ENCODE data around the gene ZNF846. TPM values are rescaled to one million over a fixed set of nuclear protein-coding genes. Genes with fewer than 3 reads are reported as not detected.

The ZNF846 gene
- 2.2 and 2.4 TPM in 2 replicates for total RNA-seq (2013; cell fraction: nucleolus; rRNA removed)
- total RNA-seq (2014; rRNA removed) (1.3 and 1.8 TPM in 2 replicates), total RNA-seq (2014; rRNA removed; fragmentation: Illumina TruSeq; extraction: Trizol) (1.5 and 1.7 TPM in 2 replicates), total RNA-seq (2021) (1.5 and 2.1 TPM in 2 replicates), polyA plus RNA-seq (2011; rRNA removed) (1.2 and 1.6 TPM in 2 replicates), polyA plus RNA-seq (2014; fragmentation: Illumina TruSeq; extraction: Trizol) (1.5 and 1.6 TPM in 2 replicates), polyA plus RNA-seq (2014; fragmentation: Nextera tagmentation; extraction: Ambion mirVana) (1 to 10 TPM in 1 of 2 experiments, under 1 TPM in 1; 0.64 to 1.2 TPM), polyA plus RNA-seq (2014; rRNA removed) (2.6 and 4.1 TPM in 2 replicates), polyA plus RNA-seq (2016; fragmentation: Nextera tagmentation; extraction: Ambion mirVana) (1 to 10 TPM; 1.2 to 1.7 TPM), polyA minus RNA-seq (2011; rRNA and poly(A)+ RNA removed) (0.41 and 0.59 TPM in 2 replicates), Bru-seq, nascent RNA (percentile 31 among the genes with signal in this experiment), BruChase-seq, experiment 1, labeled RNA remaining after a 6-hour chase (percentile 36 among the genes with signal in this experiment), BruChase-seq, experiment 2, labeled RNA remaining after a 2-hour chase (percentile 34 among the genes with signal in this experiment)
- polyA plus RNA-seq (2011; ENCODE audit: low read depth), result 1.7 TPM
- polyA plus RNA-seq (2011; cell fraction: cytosol; rRNA removed), result 0.23 and 0.52 TPM in 2 replicates
- 1.1 TPM in 2 replicates for polyA plus RNA-seq (2011; cell fraction: nucleus; rRNA removed)
- 3.0 TPM in 2 replicates for polyA plus RNA-seq (2012)
- polyA minus RNA-seq (2011; cell fraction: cytosol; rRNA and poly(A)+ RNA removed), result not detected in 2 replicates
- 0.73 and 1.9 TPM in 2 replicates for polyA minus RNA-seq (2011; cell fraction: nucleus; rRNA and poly(A)+ RNA removed)
- long read RNA-seq, experiment 1, result 0 reads
- long read RNA-seq, experiment 2, partial matches to known transcripts, result 0 of 1 reads
- long read RNA-seq, experiment 2, other reads (novel, unspliced or antisense), result 1 of 1 reads

- H3K79me2 ChIP-seq (ENCODE audit: control insufficient read depth, insufficient read depth, low read length), result no peaks in the 10 kb centered on the region
- SMC1A ChIA-PET (ENCODE audit: uncharacterized antibody, unreplicated experiment), result interaction anchor here (1.2 kb wide), 1 partner anchor 475 kb away, joined by 3 read pairs; no protein-coding TSS in a partner anchor
- no TSS peak for BruUV-seq (replicated peaks)
- intact Hi-C loops (cut with micrococcal nuclease; ENCODE audit: unreplicated experiment) (no loop called here), in situ Hi-C loops (cut with MboI) (no loop called here)
- peak within 1 kb of the TSS; percentile 88 for H3K9ac ChIP-seq (ENCODE audit: control insufficient read depth, insufficient read depth, low read length)
- POLR2A ChIA-PET, result interaction anchor here (1.1 kb wide), 1 partner anchor 143 kb away, joined by 3 read pairs; no protein-coding TSS in a partner anchor
- H3K4me1 ChIP-seq (ENCODE audit: control insufficient read depth, insufficient read depth, low read length), result no peaks in the 10 kb centered on the region
- H3K27ac ChIP-seq (ENCODE audit: control insufficient read depth, insufficient read depth), result peak within 1 kb of the TSS; percentile 96
- peak within 1 kb of the TSS; percentile 99 for H2AFZ ChIP-seq (ENCODE audit: control insufficient read depth, low read depth, low read length)
- CTCF ChIA-PET, result interaction anchor here (1.9 kb wide), 1 partner anchor 142 kb away, joined by 7 read pairs; no protein-coding TSS in a partner anchor
- H3K27me3 ChIP-seq (replicated peaks in 1 of 2; ENCODE audit: control insufficient read depth in 2 of 2, insufficient read depth in 2 of 2, low read length in 1 of 2), result no peaks in the 10 kb centered on the region
- no peaks in the 10 kb centered on the region for H3K36me3 ChIP-seq (ENCODE audit: control insufficient read depth in 2 of 2, insufficient read depth in 2 of 2, low read length in 1 of 2)
- under 1% methylated on average over 62 of the region's 65 CpGs for WGBS (ENCODE audit: insufficient coverage, insufficient replicate concordance, low lambda C conversion rate, missing lambda C conversion rate)
- DNase-seq (ENCODE audit: low read depth, low spot score) (peak; percentile 80), ATAC-seq (peak; percentile 100), FAIRE-seq (peak; percentile 97)
- H3K9me3 ChIP-seq (replicated peaks; ENCODE audit: control insufficient read depth, insufficient read depth, low read length), result no peaks in the 10 kb centered on the region; the same call in 2 of the 3 replicates
- peak within 1 kb of the TSS; percentile 84 for H3K4me2 ChIP-seq (ENCODE audit: control insufficient read depth, insufficient read depth)
- peak within 1 kb of the TSS; percentile 85 for H3K4me3 ChIP-seq
- no peaks in the 10 kb centered on the region for H4K20me1 ChIP-seq (ENCODE audit: control insufficient read depth, insufficient read depth)
- RAD21 ChIA-PET (ENCODE audit: unreplicated experiment), result interaction anchor here (1.0 kb wide), 1 partner anchor 50 kb away, joined by 3 read pairs; the partner anchor contains the start of gene FBXL12
- peak; percentile 95 for TF ChIP-seq CBX5 (IDR thresholded peaks at IDR 0.05; ENCODE audit: low read depth)
- TF ChIP-seq SMAD5 (IDR thresholded peaks at IDR 0.05; ENCODE audit: low read depth), result peak; percentile 60; the same call in 1 of the 2 replicates
- TF ChIP-seq JUND (IDR thresholded peaks at IDR 0.05; ENCODE audit: low read depth, low read length), result no peak
- TF ChIP-seq TCF12 (IDR thresholded peaks at IDR 0.05; ENCODE audit: low read depth, low read length), result peak; percentile 62; the same call in 1 of the 2 replicates
- TF ChIP-seq POLR2AphosphoS5 (IDR thresholded peaks at IDR 0.05; ENCODE audit: low read length), result peak; percentile 85
- no peak for TF ChIP-seq NKRF (conservative IDR thresholded peaks at IDR 0.05)
- no peak for TF ChIP-seq PAX5 (IDR thresholded peaks at IDR 0.05; ENCODE audit: borderline replicate concordance, low read depth, low read length)
- peak; percentile 68 for TF ChIP-seq HCFC1 (IDR thresholded peaks at IDR 0.05; ENCODE audit: low read length)
- TF ChIP-seq IRF4 (IDR thresholded peaks at IDR 0.05; ENCODE audit: low read depth, low read length), result 0 out of 2 replicates have a peak, but pooled peaks have one; percentile 25
- peak; percentile 0; the same call in 1 of the 2 replicates for TF ChIP-seq RUNX3 (IDR thresholded peaks at IDR 0.05; ENCODE audit: low read length)
- peak; percentile 99 for TF ChIP-seq GABPA (IDR thresholded peaks at IDR 0.05; ENCODE audit: low read depth)
- TF ChIP-seq ETV6 (conservative IDR thresholded peaks at IDR 0.05 in 1 of 2, IDR thresholded peaks at IDR 0.05 in 1 of 2; ENCODE audit: borderline replicate concordance in 1 of 2, low read depth in 1 of 2), result peak in 1 of 2 experiments; percentile 81; a peak in 2 of 4 replicates
- TF ChIP-seq BHLHE40 (IDR thresholded peaks at IDR 0.05; ENCODE audit: borderline replicate concordance in 1 of 2, low read depth in 2 of 2, low read length in 1 of 2), result peak; percentile 29 to 42; a peak in 2 of 4 replicates
- no peak for TF ChIP-seq MEF2A (IDR thresholded peaks at IDR 0.05; ENCODE audit: insufficient read depth, low read depth, low read length)
Measured at GRCh38 chr19:9768175-9769112, at the start of gene ZNF846. ZNF846 (minus strand) TSS chr19:9768738; CDS start chr19:9764950, 3,788 bp downstream.

All from GM12878 (cell line).